Measurements from ENCODE around the gene EPHA3.

DNA sequence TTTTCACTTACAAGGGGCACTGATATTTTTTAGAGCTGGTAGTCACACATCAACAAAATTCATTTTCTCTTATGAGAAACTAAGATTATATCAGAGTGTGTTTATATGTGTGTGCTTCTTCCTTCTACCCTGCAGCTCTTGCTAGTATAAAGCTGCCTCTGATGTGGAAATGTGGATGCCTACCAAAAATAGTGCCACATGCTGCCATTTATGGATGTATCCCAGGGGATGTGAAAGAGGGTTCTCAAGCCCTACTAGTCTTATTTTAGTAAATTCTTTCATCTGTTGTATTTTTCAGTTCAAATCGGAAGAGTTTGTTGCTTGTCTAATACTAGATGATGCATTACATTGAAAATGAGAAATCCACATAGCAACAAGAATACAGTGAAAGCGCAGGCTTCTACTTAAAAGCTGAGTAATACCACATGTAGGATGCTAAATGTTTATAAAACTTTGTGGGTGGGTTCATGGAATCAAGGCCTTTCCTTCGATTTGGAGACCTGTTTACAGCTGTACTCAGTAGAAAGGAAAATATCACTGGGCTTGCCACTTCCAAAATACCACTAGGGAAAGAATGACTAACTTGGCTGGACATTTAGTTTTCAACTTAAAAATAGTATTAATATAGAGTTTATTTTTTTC lies 399.2 kb downstream of the EPHA3 start:
- TF ChIP-seq, protein P1, sequence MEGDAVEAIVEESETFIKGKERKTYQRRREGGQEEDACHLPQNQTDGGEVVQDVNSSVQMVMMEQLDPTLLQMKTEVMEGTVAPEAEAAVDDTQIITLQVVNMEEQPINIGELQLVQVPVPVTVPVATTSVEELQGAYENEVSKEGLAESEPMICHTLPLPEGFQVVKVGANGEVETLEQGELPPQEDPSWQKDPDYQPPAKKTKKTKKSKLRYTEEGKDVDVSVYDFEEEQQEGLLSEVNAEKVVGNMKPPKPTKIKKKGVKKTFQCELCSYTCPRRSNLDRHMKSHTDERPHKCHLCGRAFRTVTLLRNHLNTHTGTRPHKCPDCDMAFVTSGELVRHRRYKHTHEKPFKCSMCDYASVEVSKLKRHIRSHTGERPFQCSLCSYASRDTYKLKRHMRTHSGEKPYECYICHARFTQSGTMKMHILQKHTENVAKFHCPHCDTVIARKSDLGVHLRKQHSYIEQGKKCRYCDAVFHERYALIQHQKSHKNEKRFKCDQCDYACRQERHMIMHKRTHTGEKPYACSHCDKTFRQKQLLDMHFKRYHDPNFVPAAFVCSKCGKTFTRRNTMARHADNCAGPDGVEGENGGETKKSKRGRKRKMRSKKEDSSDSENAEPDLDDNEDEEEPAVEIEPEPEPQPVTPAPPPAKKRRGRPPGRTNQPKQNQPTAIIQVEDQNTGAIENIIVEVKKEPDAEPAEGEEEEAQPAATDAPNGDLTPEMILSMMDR (IDR thresholded peaks at IDR 0.05; ENCODE audit: poor library complexity, severe bottlenecking), result no peak
- no peak for TF ChIP-seq TAF1 (IDR thresholded peaks at IDR 0.05; ENCODE audit: low read depth)
- no peak for TF ChIP-seq MXI1 (conservative IDR thresholded peaks at IDR 0.05; ENCODE audit: poor library complexity, severe bottlenecking)
- no peak for TF ChIP-seq RAD21 (conservative IDR thresholded peaks at IDR 0.05)
- no peak for TF ChIP-seq EZH2 (IDR thresholded peaks at IDR 0.05; ENCODE audit: borderline replicate concordance, insufficient read depth, low read length, poor library complexity, severe bottlenecking)
